KMS-11 (cell line): ENCODE measurements around the gene CDK5RAP2.

ENCODE experiments used
- H2AFZ ChIP-seq: fragments of 200-600 bp; sonication (generic); 2 replicates; pipeline ENCODE4 v1.6.1; 2016; ENCODE audit warnings: antibody characterized with exemption, mixed run types, low read depth
- H3K27ac ChIP-seq: fragments of 200-600 bp; sonication (generic); 2 replicates; pipeline ENCODE4 v1.6.1; 2016; ENCODE audit warnings: mild to moderate bottlenecking, mixed run types
- H3K27me3 ChIP-seq: fragments of 200-600 bp; sonication (generic); 2 replicates; pipeline ENCODE4 v1.6.1; 2017; ENCODE audit warnings: mild to moderate bottlenecking, low read depth, mixed run types, moderate library complexity; ENCODE audit not compliant: insufficient read depth
- H3K36me3 ChIP-seq: fragments of 200-600 bp; sonication (generic); 2 replicates; pipeline ENCODE4 v1.6.1; 2017; ENCODE audit warnings: mild to moderate bottlenecking, mixed run types; ENCODE audit not compliant: insufficient read depth
- H3K4me1 ChIP-seq: fragments of 200-600 bp; sonication (generic); 2 replicates; pipeline ENCODE4 v1.6.1; 2016; ENCODE audit warnings: mild to moderate bottlenecking, low read depth, mixed run types; ENCODE audit not compliant: poor library complexity, severe bottlenecking
- H3K4me2 ChIP-seq: fragments of 200-600 bp; sonication (generic); 2 replicates; pipeline ENCODE4 v1.7.0; 2016; ENCODE audit warnings: mild to moderate bottlenecking, mixed run types
- H3K4me3 ChIP-seq: fragments of 200-600 bp; sonication (generic); IDR thresholded peaks from 2 replicates; pipeline ENCODE4 v1.6.1; 2017; ENCODE audit warnings: low read depth, low read length, mixed read lengths; ENCODE audit not compliant: insufficient read depth
- H3K79me2 ChIP-seq: fragments of 200-600 bp; sonication (generic); 2 replicates; pipeline ENCODE4 v1.6.1; 2016; ENCODE audit warnings: low read depth, mixed run types; ENCODE audit not compliant: insufficient read depth
- H3K9ac ChIP-seq: fragments of 200-600 bp; sonication (generic); 2 replicates; pipeline ENCODE4 v1.6.1; 2016; ENCODE audit warnings: mild to moderate bottlenecking, mixed run types
- H4K20me1 ChIP-seq: fragments of 200-600 bp; sonication (generic); 2 replicates; pipeline ENCODE4 v1.6.1; 2016; ENCODE audit warnings: mild to moderate bottlenecking, mixed run types; ENCODE audit not compliant: insufficient read depth
- TF ChIP-seq, protein P1 (sequence below): fragments of 200-600 bp; sonication (generic); conservative IDR thresholded peaks from 2 replicates; pipeline ENCODE4 v1.6.1; 2017; ENCODE audit warnings: low read depth, mild to moderate bottlenecking, antibody characterized with exemption, low read length, moderate library complexity, mixed read lengths

CDK5RAP2 gene

DNA sequence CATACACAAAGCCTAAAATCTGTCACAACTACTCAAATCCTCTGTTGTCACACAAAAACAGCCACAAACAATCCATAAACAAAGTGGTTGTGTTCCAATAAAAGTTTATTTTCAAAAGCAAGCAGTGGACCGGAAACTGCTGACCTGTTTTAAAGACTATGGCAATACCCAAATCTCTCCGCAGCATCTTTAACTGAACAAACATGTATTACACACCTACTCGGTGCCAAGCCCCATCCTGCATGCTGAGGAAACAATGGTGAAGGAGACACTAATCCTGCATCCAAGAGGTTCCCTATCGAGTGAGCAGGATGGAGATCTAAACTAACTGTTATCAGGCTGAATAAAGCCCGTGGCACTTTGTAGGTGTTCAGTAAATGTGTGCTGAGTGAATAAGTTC lies 11.2 kb downstream of the CDK5RAP2 start:
- TF ChIP-seq, protein P1, sequence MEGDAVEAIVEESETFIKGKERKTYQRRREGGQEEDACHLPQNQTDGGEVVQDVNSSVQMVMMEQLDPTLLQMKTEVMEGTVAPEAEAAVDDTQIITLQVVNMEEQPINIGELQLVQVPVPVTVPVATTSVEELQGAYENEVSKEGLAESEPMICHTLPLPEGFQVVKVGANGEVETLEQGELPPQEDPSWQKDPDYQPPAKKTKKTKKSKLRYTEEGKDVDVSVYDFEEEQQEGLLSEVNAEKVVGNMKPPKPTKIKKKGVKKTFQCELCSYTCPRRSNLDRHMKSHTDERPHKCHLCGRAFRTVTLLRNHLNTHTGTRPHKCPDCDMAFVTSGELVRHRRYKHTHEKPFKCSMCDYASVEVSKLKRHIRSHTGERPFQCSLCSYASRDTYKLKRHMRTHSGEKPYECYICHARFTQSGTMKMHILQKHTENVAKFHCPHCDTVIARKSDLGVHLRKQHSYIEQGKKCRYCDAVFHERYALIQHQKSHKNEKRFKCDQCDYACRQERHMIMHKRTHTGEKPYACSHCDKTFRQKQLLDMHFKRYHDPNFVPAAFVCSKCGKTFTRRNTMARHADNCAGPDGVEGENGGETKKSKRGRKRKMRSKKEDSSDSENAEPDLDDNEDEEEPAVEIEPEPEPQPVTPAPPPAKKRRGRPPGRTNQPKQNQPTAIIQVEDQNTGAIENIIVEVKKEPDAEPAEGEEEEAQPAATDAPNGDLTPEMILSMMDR = no peak
- no peak overlapping the region for H2AFZ ChIP-seq
- peak overlapping the region; percentile 33; the same call in 1 of the 2 replicates for H3K9ac ChIP-seq
- no peaks in the 10 kb centered on the region for H4K20me1 ChIP-seq
- no peaks in the 10 kb centered on the region; the same call in 1 of the 2 replicates for H3K36me3 ChIP-seq
- H3K27ac ChIP-seq = peak overlapping the region; percentile 77
- H3K79me2 ChIP-seq = peaks cover 75% of the 10 kb centered on the region
- H3K27me3 ChIP-seq = no peaks in the 10 kb centered on the region
- no peak overlapping the region for H3K4me3 ChIP-seq
- peaks cover 96% of the 10 kb centered on the region for H3K4me1 ChIP-seq
- peak overlapping the region; percentile 78 for H3K4me2 ChIP-seq

DNA sequence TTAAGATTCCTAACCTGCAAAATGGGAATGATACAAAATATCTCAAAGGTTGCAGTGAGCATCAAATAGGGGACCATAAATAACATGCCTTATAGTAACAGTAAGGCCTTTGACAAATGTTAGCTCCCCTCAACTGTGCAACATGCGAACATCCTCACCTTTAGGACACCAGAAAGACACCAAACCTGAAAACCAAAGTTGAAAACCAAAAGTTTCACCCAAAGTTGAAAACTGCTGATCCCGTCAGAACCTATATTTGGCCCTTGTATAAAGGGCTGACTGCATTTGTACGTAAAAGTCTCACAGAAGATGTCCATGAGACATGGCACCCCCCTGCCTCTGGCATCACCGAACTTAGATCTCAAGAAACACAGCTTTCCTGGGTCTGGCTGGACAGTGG lies 12.1 kb downstream of the CDK5RAP2 start:
- Histone ChIP-seq H3K4me2 (peak overlapping the region; percentile 78), H3K27ac (peak overlapping the region; percentile 77), H3K79me2 (peaks cover 74% of the 10 kb centered on the region), H2AFZ (no peak overlapping the region), H3K4me3 (no peak overlapping the region), H3K27me3 (no peaks in the 10 kb centered on the region), H3K4me1 (peaks cover 90% of the 10 kb centered on the region), H3K36me3 (no peaks in the 10 kb centered on the region; the same call in 1 of the 2 replicates), H4K20me1 (no peaks in the 10 kb centered on the region), H3K9ac (peak overlapping the region; percentile 33)
- TF ChIP-seq, protein P1 = no peak

DNA sequence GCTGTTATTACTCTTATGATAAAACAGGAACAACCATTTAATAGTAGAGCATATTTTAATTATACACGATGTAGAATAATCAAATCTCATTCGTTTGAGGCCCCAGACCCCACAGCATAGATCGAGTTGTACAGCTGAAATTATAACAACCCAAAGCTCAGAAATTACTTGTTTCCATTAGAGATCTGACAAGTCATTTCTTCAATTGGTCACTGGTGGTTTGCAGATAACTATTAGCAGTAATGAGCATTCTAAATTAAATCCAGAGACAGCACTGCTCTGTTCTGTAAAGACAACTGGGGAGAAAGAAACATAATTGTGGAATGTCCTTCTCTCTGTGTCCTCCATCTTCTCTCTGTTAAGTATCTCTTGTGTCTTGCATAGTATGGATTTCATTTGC lies 12.9 kb downstream of the CDK5RAP2 start:
- Histone ChIP-seq H3K79me2 (peaks cover 74% of the 10 kb centered on the region), H3K36me3 (no peaks in the 10 kb centered on the region; the same call in 1 of the 2 replicates), H3K4me2 (peak overlapping the region; percentile 78), H2AFZ (no peak overlapping the region), H3K27me3 (no peaks in the 10 kb centered on the region), H4K20me1 (no peaks in the 10 kb centered on the region), H3K27ac (peak overlapping the region; percentile 77; the same call in 1 of the 2 replicates), H3K4me3 (no peak overlapping the region), H3K4me1 (peaks cover 84% of the 10 kb centered on the region), H3K9ac (no peak overlapping the region)
- TF ChIP-seq, protein P1 = no peak

DNA sequence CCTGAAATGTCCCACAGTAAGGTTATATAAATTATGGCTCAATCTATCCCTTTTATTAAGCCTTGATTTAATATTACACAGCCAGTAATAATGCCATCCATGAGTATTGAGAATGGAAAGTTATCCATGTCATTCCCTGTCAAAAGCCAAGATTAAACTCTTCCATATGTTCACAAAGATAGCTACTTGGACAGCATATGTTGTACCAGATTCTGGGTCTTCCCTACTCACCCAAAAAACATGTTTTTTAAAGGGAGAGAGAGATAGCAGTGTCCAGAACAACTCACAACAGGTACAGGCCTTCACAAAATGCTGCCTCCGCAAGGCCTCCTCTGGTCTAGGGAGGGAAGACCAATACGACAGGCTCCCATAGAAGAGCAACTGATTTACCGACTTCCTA lies 15.4 kb downstream of the CDK5RAP2 start:
- Histone ChIP-seq H4K20me1 (no peaks in the 10 kb centered on the region), H3K4me2 (no peak overlapping the region), H3K36me3 (no peaks in the 10 kb centered on the region; the same call in 1 of the 2 replicates), H3K79me2 (peaks cover 76% of the 10 kb centered on the region; the same call in 1 of the 2 replicates), H3K27ac (no peak overlapping the region), H3K27me3 (no peaks in the 10 kb centered on the region), H3K4me3 (no peak overlapping the region), H3K4me1 (peaks cover 72% of the 10 kb centered on the region), H3K9ac (no peak overlapping the region), H2AFZ (no peak overlapping the region)
- TF ChIP-seq, protein P1 = no peak
